Mononuclear cell (primary cell): ENCODE measurements around the gene GRAP. TPM values are rescaled to one million over a fixed set of nuclear protein-coding genes. Genes with fewer than 3 reads are reported as not detected.
"Not testable (repeated sequence)": the region's sequence is repeated elsewhere in the genome, so short reads cannot be mapped to it uniquely, and the experiment has no call there.

Experiments
- H3K27me3 ChIP-seq: 2 replicates; pipeline ENCODE4 v1.6.0; 2011; ENCODE audit warnings: low read length, control low read depth; ENCODE audit not compliant: insufficient read depth
- H3K4me1 ChIP-seq: 2 replicates; pipeline ENCODE4 v1.5.1; 2011; ENCODE audit warnings: mild to moderate bottlenecking, low read length, control low read depth; ENCODE audit not compliant: insufficient read depth
- H3K4me3 ChIP-seq: 2 replicates; pipeline ENCODE4 v1.5.1; 2011; ENCODE audit warnings: mild to moderate bottlenecking, low read length, moderate library complexity
- H3K9me3 ChIP-seq: 2 replicates; pipeline ENCODE4 v1.5.1; 2011; ENCODE audit warnings: low read depth, mild to moderate bottlenecking, control low read depth, low read length
- total RNA-seq: library from RNA; depleted of rRNA; stranded (reverse); fragments of >200 nt; gene quantifications from one replicate; pipeline ENCODE4 v1.2.3, GENCODE V29; 2012

The GRAP gene
- total RNA-seq = 13.5 TPM

DNA sequence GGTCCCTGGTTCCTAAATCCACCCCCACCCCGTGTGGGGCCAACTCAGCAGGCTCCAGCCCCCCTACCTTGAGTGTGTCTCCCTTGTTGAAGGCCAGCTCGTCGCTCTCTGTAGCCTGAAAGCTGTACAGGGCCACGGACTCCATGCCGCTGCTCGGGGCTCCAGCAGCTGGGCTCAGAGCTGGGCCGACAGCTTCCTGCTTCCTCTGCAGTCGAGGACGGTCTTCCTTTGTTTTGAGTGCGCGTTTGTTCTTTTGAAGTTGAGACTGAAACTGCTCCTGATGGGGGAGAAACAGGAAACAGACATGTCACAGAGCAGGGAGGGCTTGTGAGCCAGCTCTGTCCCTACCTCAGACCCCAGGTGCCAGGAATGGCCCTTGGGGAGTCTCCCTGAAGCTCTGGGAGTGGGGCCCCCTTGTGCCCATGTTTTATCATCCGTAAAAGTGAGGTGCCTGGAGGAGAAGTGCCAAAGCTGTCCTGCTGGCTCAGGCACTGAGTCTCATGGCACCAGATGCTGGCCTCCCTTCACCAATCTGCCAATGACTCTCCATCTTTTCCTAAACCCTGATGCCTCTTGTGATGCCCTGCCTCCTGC is at the start of gene GRAP:
Gene GRAP, minus strand, starts transcription at position 176 of the 594 bp plus-strand sequence. Its CDS starts 31 bp downstream, at position 145.
- H3K4me1 ChIP-seq, H3K9me3 ChIP-seq, H3K27me3 ChIP-seq, H3K4me3 ChIP-seq: not testable (repeated sequence)

DNA sequence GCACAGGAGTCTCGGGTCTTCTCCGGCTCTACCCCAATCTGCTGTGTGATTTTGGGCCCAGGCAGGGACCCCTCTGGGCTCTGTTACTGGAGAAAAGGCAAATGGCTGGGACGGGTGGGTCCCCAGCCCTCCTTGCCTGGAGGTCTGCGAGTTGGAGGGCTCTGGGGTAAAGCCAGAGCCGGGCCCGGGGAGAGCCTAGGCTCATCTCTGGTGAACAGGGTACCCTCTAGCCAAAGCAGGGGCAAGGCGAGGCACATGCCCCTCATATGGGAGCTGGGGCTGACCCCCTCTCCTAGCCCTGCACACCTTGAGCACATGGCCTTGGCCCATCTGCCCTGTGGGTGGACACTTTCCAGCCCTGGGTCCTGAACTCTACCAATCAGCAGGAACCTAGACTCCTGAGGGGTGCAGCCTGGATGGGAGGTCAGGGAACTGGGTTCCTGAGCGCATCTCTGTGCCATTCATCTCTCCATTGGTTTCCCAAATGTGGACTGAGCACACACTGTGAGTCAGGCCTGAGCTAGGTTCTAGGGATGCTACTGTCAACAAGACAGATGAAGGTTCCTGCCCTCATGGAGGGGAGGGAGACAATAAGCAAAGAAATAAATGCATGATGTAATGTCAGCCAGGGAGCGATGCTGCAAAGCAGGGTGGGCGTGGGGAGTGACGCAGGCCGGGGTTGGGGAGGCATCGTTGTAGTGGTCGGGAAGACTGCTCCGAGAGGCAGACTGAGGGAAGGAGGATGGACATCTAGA is 47.1 kb upstream of the GRAP start:
- H3K4me3 ChIP-seq, H3K27me3 ChIP-seq, H3K9me3 ChIP-seq, H3K4me1 ChIP-seq: not testable (repeated sequence)

GRCh38 chr17:19092737-19093683 is 46.3 kb upstream of the GRAP start:
- H3K27me3 ChIP-seq, H3K4me1 ChIP-seq, H3K4me3 ChIP-seq, H3K9me3 ChIP-seq: not testable (repeated sequence)

DNA sequence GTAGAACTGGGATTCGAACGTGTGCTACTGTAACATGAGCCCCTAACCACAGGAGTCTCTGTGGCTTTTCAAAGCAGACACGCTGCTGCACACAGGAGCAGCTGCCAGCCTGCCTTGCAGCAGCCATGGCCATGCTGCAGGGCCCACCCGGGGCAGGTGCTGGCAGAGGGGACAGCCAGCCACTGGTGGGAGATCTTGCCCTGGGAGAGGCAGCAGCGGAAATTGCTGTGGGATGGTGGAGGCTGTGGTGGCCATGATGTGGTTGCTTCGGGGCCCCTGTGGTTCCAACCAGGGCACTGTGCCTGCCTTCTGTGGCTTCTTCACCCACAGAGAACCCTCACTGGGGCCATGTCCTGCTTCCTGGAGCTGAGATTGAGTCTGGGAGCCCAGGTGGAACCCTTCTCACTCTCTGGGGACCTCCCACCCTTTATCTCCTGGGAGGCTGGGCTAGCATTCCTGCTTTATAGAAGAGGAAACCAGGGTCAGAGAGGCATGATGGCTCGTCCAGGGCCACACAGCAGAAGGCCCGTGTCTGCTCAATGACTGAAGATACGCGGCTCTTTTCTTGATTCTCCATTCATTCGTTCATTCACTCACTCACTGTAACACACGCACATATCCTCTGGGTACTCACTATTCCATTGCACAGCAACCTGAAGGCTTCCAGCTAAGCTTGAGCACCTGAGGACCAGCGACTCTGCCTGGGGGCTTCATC is 43.5 kb upstream of the GRAP start:
- H3K4me1 ChIP-seq, H3K4me3 ChIP-seq, H3K9me3 ChIP-seq: not testable (repeated sequence)

DNA sequence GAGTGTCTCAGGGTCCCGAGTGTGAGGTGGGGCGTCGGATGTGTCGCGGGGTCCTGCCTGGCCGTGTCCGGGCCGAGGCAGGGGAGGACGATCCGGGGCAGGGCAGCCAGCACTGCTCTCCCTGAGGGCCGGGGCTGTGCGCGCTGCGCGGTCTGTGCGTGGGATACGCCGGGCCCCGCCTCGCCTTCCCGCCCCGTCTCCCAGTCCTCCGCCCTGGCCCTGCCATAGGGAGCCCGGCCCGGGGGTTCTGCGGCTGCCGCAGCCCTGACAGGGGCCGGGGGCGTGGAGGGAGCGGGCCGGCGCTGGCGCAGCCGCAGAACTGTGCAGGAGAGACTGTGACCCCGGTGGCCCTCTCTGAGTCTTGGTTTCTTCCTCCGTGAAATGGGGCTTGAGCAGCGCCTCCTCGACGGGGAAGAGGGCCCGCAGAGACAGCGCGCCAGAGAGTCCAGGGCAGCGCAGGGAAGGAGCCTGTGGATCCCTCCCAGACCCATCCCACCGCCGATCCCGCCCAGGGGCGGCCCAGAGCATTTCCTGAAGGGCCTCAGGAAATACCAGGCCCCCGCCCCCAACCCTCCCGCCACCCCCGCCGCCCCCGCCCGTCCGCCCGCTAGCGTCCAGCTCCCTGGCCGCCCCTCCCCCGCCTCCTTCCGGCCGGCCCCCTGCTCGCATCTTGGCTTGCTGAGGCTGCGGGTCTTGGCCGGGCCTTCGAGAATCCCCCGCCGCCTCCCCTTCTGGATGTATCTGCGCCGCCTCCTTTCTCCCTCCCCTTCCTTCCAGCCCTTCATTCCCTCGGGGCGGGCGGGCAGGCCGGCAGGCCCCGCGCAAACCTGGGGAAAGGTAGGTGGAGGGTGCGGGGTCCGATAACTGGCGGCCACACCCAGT is 42.3 kb upstream of the GRAP start:
- H3K4me3 ChIP-seq, H3K9me3 ChIP-seq, H3K4me1 ChIP-seq, H3K27me3 ChIP-seq: not testable (repeated sequence)

More for the DNA sequence above, 43.5 kb upstream of the GRAP start:
- not testable (repeated sequence) for H3K27me3 ChIP-seq

GRCh38 chr17:19077386-19077785 is 30.6 kb upstream of the GRAP start:
- H3K4me3 ChIP-seq = not testable (repeated sequence)

DNA sequence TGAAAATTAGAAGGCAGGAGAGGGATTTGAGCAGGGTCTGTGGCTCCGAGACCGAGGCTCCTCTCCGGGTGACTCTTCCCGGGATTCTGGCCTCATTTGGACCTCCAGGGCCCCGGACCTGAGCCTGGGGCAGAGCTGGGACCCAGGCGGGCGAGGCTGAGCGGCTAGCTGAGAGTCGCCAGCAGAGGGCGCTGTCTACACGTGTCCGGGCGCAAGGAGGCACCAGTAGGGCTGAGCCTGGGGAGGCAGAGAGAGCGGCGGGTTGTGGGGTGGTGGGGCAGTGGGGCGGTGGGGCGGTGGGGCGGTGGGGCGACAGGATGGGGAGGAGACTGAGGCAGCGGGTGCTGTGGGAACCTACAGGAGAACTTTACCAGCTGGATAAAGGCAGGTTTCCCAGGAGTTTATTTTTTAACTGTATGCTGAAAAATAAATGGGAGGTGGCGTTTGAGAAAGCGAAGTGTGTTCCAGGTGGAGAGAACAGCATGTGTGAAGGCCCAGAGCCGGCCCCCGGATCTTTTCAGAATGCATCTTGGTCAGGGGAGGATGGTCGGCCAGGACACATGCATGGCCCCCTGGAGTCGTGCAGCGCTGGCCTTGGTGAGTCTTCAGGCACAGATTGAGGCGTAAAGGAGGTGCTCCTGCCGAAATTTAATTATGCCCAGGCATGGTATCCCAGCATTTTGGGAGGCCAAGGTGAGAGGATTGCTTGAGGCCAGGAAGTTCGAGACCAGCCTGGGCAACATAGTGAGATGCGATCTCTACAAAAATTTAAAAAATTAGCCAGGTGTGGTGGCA is 29.8 kb upstream of the GRAP start:
- not testable (repeated sequence) for H3K4me1 ChIP-seq, H3K27me3 ChIP-seq, H3K4me3 ChIP-seq, H3K9me3 ChIP-seq

More at GRCh38 chr17:19077386-19077785, 30.6 kb upstream of the GRAP start:
- not testable (repeated sequence) for H3K27me3 ChIP-seq, H3K9me3 ChIP-seq, H3K4me1 ChIP-seq

DNA sequence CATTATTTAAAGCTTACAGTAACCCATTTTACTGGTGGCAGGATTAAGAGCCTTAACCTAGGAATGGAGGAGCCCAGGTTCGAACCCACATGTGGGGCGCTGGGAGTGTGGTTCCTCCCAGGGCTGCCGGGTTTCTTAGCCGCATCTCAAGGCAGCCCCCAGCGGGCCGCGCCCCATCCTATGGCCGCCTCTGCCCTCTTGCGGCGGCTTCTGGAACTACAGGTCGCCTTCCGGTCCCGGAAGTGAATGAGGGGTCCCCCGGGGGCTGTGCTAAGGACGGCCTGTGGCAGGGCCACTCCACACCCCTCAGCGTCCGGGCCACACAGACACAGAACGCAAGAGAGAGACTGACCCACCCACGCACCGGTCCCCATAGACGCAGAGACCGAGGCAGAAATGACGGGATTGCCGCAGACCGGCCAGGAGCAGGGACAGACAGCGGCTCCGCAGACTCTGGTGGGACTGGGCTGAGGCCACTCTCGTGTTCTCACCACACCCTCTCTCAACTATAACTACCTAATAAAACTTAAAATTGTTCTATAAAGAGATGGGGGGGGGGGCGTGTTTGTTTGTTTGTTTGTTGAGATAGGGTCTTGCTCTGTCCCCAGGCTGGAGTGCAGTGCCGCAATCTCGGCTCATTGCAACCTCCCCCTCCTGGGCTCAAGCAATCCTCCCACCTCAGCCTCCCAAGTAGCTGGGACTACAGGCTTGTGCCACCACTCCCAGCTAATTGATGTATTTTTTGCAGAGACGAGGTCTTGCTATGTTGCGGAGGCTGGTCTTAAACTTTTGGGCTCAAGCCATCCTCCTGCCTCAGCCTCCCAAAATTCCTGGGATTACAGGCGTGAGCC is 23.8 kb upstream of the GRAP start:
- not testable (repeated sequence) for H3K9me3 ChIP-seq, H3K4me3 ChIP-seq, H3K27me3 ChIP-seq, H3K4me1 ChIP-seq

GRCh38 chr17:19064378-19064777 is 17.6 kb upstream of the GRAP start:
- not testable (repeated sequence) for H3K9me3 ChIP-seq, H3K4me3 ChIP-seq, H3K4me1 ChIP-seq, H3K27me3 ChIP-seq

- not testable (repeated sequence) for H3K4me1 ChIP-seq, H3K27me3 ChIP-seq, H3K9me3 ChIP-seq, H3K4me3 ChIP-seq
Measured at GRCh38 chr17:19063326-19063956, 16.7 kb upstream of the GRAP start.

DNA sequence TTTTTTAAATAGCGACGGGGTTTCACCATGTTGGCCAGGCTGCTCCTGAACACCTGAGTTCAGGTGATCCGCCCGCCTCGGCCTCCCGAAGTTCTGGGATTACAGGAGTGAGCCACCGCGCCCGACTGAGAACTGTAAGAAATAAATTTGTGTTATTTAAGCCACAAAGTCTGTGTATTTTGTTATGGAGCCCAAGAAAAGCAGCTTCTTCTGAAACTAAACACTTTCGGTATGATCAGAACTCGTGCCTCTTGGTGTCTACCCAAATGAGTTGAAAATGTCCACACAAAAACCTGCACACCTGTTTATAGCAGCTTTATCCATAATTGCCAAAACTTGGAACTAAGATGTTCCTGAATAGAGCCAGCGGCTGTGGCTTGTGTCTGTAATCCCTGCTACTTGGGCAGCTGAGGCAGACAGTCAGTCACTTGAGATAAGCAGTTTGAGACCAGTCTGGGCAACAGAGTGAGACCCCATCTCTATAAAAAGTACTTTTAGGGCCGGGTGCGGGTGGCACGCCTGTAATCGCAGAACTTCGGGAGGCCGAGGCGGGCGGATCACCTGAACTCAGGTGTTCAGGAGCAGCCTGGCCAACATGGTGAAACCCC is 16.1 kb upstream of the GRAP start:
- not testable (repeated sequence) for H3K9me3 ChIP-seq, H3K4me1 ChIP-seq, H3K27me3 ChIP-seq, H3K4me3 ChIP-seq

DNA sequence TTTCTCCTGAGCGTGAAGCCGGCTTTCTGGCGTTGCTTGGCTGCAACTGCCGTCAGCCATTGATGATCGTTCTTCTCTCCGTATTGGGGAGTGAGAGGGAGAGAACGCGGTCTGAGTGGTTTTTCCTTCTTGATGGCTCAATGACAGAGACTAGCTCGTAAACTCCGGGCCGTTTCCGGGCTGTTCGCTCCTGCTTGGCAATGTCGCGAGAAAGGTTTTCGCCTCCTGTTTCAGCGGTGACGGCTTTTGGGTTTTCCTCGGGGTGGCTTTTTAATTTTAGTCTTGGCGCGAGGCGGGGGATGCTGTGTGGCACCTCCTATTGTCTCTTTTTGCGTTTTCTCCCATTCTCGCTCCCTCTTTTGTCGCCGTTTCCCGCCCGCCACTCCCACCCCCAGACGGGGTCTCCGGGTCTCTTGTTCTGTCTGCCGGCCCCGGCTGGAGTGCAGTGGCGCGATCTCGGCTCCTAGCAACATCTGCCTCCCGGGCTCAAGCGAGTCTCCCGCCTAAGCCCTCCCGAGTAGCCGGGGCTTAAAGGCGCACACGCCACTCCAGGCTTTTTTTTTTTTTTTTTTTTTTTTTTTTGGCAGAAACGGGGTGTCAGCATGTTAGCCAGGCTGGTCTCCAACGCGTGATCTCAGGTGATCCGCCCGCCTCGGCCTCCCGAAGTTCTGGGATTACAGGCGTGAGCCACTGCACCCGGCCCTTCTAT is 15.4 kb upstream of the GRAP start:
- H3K9me3 ChIP-seq, H3K27me3 ChIP-seq, H3K4me3 ChIP-seq, H3K4me1 ChIP-seq: not testable (repeated sequence)
